ENCODE data around the gene ZDHHC13. TPM values are rescaled to one million over a fixed set of nuclear protein-coding genes. Genes with fewer than 3 reads are reported as not detected.

Gene ZDHHC13
- total and polyA plus RNA-seq, 2 of the 8 experiments (the other 6 are each of a cell fraction or from before 2014, with no cell fraction given), result 22.4 to 24.1 TPM

GRCh38 chr11:19107125-19107524 lies 9.8 kb upstream of the ZDHHC13 start (continued):
- TF ChIP-seq GABPA (IDR thresholded peaks at IDR 0.05; ENCODE audit: borderline replicate concordance, insufficient read depth, low read length) (no peak), SP1 (IDR thresholded peaks at IDR 0.05; ENCODE audit: low read depth, low read length) (no peak), JUN (IDR thresholded peaks at IDR 0.05; ENCODE audit: low read depth, low read length) (no peak), SRF (IDR thresholded peaks at IDR 0.05; ENCODE audit: low read depth, low read length) (no peak)
